Activated CD4-positive, CD25-positive, alpha-beta regulatory T cell treated with anti-CD3 and anti-CD28 coated beads, Interleukin-2, amount 50 U/mL, for 16 hours (primary cell): ENCODE results near the gene CST1.
"Not testable (repeated sequence)": the region's sequence is repeated elsewhere in the genome, so short reads cannot be mapped to it uniquely, and the experiment has no call there.

Source experiments
- DNase-seq: peaks from one replicate; pipeline ENCODE4 v3.0.0-alpha.2; 2020; ENCODE audit warnings: low read depth, low spot score

Gene CST1

GRCh38 chr20:23755131-23755611 lies 4.4 kb upstream of the CST1 start:
- DNase-seq: not testable (repeated sequence)

GRCh38 chr20:23754731-23755130 lies 4.0 kb upstream of the CST1 start:
- DNase-seq: no peak

- no peak for DNase-seq
Measured at GRCh38 chr20:23753589-23753988, 2.9 kb upstream of the CST1 start.

GRCh38 chr20:23753194-23753548 lies 2.4 kb upstream of the CST1 start:
- no peak for DNase-seq

GRCh38 chr20:23752481-23753193 lies 1.9 kb upstream of the CST1 start:
- no peak for DNase-seq

- DNase-seq: no peak
Measured at GRCh38 chr20:23752019-23752418, 1.3 kb upstream of the CST1 start.

GRCh38 chr20:23749746-23750145 lies 989 bp downstream of the CST1 start:
- DNase-seq: no peak

- DNase-seq: not testable (repeated sequence)
Measured at GRCh38 chr20:23748975-23749374, 1.8 kb downstream of the CST1 start.

GRCh38 chr20:23747551-23747950 lies 3.2 kb downstream of the CST1 start:
- DNase-seq: not testable (repeated sequence)

GRCh38 chr20:23747092-23747491 lies 3.6 kb downstream of the CST1 start:
- DNase-seq: not testable (repeated sequence)

GRCh38 chr20:23746321-23746720 lies 4.4 kb downstream of the CST1 start:
- DNase-seq: no peak

GRCh38 chr20:23745247-23745646 lies 5.5 kb downstream of the CST1 start:
- DNase-seq: no peak

- DNase-seq: no peak
Measured at GRCh38 chr20:23744817-23745216, 5.9 kb downstream of the CST1 start.

- DNase-seq: not testable (repeated sequence)
Measured at GRCh38 chr20:23735391-23735790, 15.3 kb downstream of the CST1 start.

GRCh38 chr20:23734949-23735348 lies 15.8 kb downstream of the CST1 start:
- DNase-seq: not testable (repeated sequence)

- DNase-seq: not testable (repeated sequence)
Measured at GRCh38 chr20:23734440-23734839, 16.3 kb downstream of the CST1 start.

GRCh38 chr20:23727016-23727415 lies 23.7 kb downstream of the CST1 start:
- no peak for DNase-seq

GRCh38 chr20:23725102-23725501 lies 25.6 kb downstream of the CST1 start:
- DNase-seq: no peak

- not testable (repeated sequence) for DNase-seq
Measured at GRCh38 chr20:23723659-23724307, 27.0 kb downstream of the CST1 start.

- not testable (repeated sequence) for DNase-seq
Measured at GRCh38 chr20:23722851-23723250, 27.9 kb downstream of the CST1 start.

- DNase-seq: no peak
Measured at GRCh38 chr20:23721962-23722361, 28.8 kb downstream of the CST1 start.

GRCh38 chr20:23719351-23719750 lies 31.4 kb downstream of the CST1 start:
- not testable (repeated sequence) for DNase-seq

- DNase-seq: not testable (repeated sequence)
Measured at GRCh38 chr20:23711778-23712177, 39.0 kb downstream of the CST1 start.
